Esophagus muscularis mucosa (tissue), 4 donors: Measurements from ENCODE around the gene LRFN2. TPM values are rescaled to one million over a fixed set of nuclear protein-coding genes. Genes with fewer than 3 reads are reported as not detected.

Experiments used
- DNase-seq: peaks from one replicate; pipeline ENCODE4 v3.0.0-alpha.2; 2017; ENCODE audit errors: extremely low spot score
- H3K27ac ChIP-seq, 4 donors: fragments of 200-600 bp; sonication (generic); replicated peaks in 1 of 4; 1 replicate in 3 of 4; 2 replicates in 1 of 4; pipeline ENCODE4 v1.5.1; 2016 to 2019; ENCODE audit warnings: mild to moderate bottlenecking in 1 of 4
- H3K27me3 ChIP-seq, 4 donors: fragments of 200-600 bp; sonication (generic); one replicate each; pipeline versions ENCODE4 v1.5.1 to v1.6.0; 2016 to 2019
- H3K36me3 ChIP-seq, 4 donors: fragments of 200-600 bp; sonication (generic); one replicate each; pipeline ENCODE4 v1.5.1; 2016 to 2019
- H3K4me1 ChIP-seq, 4 donors: fragments of 200-600 bp; sonication (generic); one replicate each; pipeline ENCODE4 v1.5.1; 2016 to 2019
- H3K4me3 ChIP-seq, 4 donors: fragments of 200-600 bp; sonication (generic); 1 replicate in 2 of 4; 2 replicates in 2 of 4; pipeline ENCODE4 v1.5.1; 2016 to 2019; ENCODE audit warnings: mild to moderate bottlenecking in 4 of 4, moderate library complexity in 1 of 4
- H3K9me3 ChIP-seq, 4 donors: fragments of 200-600 bp; sonication (generic); 1 replicate in 3 of 4; 2 replicates in 1 of 4; pipeline ENCODE4 v1.5.1; 2016 to 2019
- EP300 ChIP-seq: sonication (generic); formaldehyde crosslinking; IDR thresholded peaks from one replicate; pipeline ENCODE4 v1.6.1; 2017; ENCODE audit warnings: antibody characterized with exemption
- POLR2A ChIP-seq: fragments of 450-650 bp; IDR thresholded peaks from one replicate; pipeline ENCODE4 v1.6.1; 2017; ENCODE audit warnings: antibody characterized with exemption, moderate library complexity, mild to moderate bottlenecking, low read depth
- POLR2AphosphoS5 ChIP-seq, 2 donors: sonication (generic); formaldehyde crosslinking; IDR thresholded peaks; one replicate each; pipeline ENCODE4 v1.6.1; 2017; ENCODE audit warnings: antibody characterized with exemption in 2 of 2
- WGBS: methylation state at CpG from one replicate; pipeline ENCODE4 v1.1.5; 2018; 5-methylcytosine and 5-hydroxymethylcytosine counted together
- intact Hi-C: fragments of 100-400 bp; cut with DNase I; formaldehyde crosslinking; loops from one replicate; pipeline ENCODE4 v1.15.1; 2023
- total RNA-seq, 4 donors: library from RNA; depleted of rRNA; stranded (reverse); fragments of >200 nt; gene quantifications; one replicate each; pipeline versions ENCODE4 v1.1.0 to v1.2.1, GENCODE V29; 2016
- TF ChIP-seq, protein P1 (sequence below), 3 experiments: fragments of 200-600 bp in 2 of 3; fragments of 450-650 bp in 1 of 3; sonication (generic) in 2 of 3; IDR thresholded peaks; one replicate each; pipeline ENCODE4 v1.5.1; 2017 to 2019; ENCODE audit warnings: antibody characterized with exemption in 3 of 3, mild to moderate bottlenecking in 2 of 3, moderate library complexity in 1 of 3

The LRFN2 gene
- total RNA-seq, 4 donors from 2014 or later: 0.11 TPM; not detected in 3

DNA sequence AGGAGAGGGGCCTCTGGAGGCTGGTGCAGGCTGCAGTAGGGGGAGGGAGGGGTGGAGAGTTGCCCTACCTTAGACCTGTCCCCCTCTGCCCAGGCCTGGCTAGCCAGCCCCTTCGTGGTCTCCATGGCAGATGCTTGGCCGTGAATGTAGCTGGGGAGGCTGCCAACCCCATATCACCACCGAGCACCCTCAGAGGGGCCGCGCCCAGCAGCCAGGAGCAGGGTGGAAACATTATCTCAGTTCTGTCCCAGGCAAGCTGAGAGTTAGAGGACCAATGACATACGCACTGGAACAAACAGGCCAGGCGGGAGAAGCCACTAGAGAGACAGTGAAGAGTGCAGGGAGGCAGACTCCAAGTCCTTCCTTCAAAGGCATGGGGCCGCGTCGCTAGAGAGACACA, 66.5 kb downstream of the LRFN2 start:
- no peak for DNase-seq
- no peaks in the 10 kb centered on the region for H3K9me3 ChIP-seq

DNA sequence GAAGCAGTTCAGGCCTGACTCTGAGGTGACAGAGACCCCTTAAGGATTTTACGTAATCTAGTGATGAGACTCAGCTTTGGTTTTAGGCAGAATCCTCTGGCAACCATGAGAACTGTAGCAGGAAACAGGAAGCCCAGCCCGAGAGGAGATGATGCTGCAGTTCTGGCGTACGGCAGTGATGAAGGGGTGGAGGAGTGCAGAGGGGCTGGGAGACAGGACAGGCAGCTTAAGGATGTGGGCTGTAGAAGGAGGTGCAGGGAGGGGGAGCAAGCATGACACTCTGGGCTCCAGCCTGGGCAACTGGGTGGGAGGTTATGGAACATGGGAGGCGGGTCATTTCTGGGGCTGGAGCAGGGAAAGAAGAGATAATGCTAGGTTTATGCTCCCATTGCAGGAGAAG, 67.1 kb downstream of the LRFN2 start:
- TF ChIP-seq, protein P1, sequence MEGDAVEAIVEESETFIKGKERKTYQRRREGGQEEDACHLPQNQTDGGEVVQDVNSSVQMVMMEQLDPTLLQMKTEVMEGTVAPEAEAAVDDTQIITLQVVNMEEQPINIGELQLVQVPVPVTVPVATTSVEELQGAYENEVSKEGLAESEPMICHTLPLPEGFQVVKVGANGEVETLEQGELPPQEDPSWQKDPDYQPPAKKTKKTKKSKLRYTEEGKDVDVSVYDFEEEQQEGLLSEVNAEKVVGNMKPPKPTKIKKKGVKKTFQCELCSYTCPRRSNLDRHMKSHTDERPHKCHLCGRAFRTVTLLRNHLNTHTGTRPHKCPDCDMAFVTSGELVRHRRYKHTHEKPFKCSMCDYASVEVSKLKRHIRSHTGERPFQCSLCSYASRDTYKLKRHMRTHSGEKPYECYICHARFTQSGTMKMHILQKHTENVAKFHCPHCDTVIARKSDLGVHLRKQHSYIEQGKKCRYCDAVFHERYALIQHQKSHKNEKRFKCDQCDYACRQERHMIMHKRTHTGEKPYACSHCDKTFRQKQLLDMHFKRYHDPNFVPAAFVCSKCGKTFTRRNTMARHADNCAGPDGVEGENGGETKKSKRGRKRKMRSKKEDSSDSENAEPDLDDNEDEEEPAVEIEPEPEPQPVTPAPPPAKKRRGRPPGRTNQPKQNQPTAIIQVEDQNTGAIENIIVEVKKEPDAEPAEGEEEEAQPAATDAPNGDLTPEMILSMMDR (IDR thresholded peaks at IDR 0.05): no peak
- no peak for TF ChIP-seq EP300
- TF ChIP-seq POLR2A: no peak
- no peak for TF ChIP-seq POLR2AphosphoS5 (IDR thresholded peaks at IDR 0.05)
- H3K4me3 ChIP-seq: no peak overlapping the region
- WGBS: 64% methylated on average over 5 of the region's 5 CpGs

More for the DNA sequence above, 66.5 kb downstream of the LRFN2 start:
- Histone ChIP-seq H3K36me3 (no peaks in the 10 kb centered on the region), H3K27me3 (no peaks in the 10 kb centered on the region), H3K4me1 (no peaks in the 10 kb centered on the region), H3K4me3 (no peak overlapping the region), H3K27ac (no peak overlapping the region)
- WGBS: 71% methylated on average over 7 of the region's 10 CpGs
- no peak for TF ChIP-seq EP300
- TF ChIP-seq, protein P1 (IDR thresholded peaks at IDR 0.05): no peak
- no peak for TF ChIP-seq POLR2AphosphoS5 (IDR thresholded peaks at IDR 0.05)
- no peak for TF ChIP-seq POLR2A
- intact Hi-C loops: no loop called here

DNA sequence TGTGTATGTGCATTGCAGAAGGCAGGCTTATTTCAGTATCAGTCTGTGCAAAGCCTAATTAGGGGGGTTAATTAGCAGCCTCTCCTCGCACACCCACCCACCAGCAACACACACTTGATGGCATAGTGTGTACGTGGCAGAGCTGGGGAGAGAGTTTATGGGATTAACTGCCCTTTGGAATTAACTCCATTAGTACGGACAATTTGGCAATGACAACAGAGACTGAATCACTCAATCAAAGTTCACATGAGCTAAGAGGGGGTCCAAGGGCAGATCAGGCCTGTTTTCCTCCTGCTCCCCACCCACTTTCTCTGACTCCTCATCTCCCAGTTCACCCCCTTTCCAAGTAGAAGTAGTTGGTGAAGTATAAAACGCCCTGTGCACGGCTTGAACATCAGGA, 69.5 kb downstream of the LRFN2 start:
- H3K36me3 ChIP-seq: no peaks in the 10 kb centered on the region

More for the DNA sequence above, 67.1 kb downstream of the LRFN2 start:
- intact Hi-C loops: no loop called here
- no peaks in the 10 kb centered on the region for H3K36me3 ChIP-seq
- no peak for DNase-seq
- H3K9me3 ChIP-seq: no peaks in the 10 kb centered on the region
- H3K4me1 ChIP-seq: peaks cover 0 to 5% (median 3%) of the 10 kb centered on the region in 4 donors
- H3K27ac ChIP-seq: no peak overlapping the region
- H3K27me3 ChIP-seq: no peaks in the 10 kb centered on the region

DNA sequence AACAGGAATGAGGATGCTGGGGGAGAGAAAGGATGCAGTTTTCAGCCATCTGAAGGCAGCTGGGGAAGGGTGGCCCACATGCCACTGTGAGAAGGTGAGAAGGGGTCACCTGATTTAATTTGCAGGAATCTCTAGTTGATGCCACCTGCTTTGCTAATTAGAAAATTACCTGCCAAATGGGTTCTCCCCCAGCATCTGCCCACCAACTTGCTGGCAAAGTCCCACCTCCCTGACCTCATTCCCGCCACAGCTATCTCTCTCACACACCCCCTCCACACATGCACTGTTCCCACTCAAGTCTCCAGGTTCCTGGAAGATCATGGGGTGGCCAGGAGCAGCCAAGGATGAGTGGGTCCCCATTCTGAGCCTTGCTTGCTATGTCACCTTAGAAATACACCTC, 70.7 kb downstream of the LRFN2 start:
- H3K4me1 ChIP-seq: peaks cover 3 to 23% (median 10%) of the 10 kb centered on the region in 4 donors
- no peak for DNase-seq
- WGBS: 100% methylated on average over 1 of the region's 1 CpG
- no peaks in the 10 kb centered on the region for H3K36me3 ChIP-seq
- TF ChIP-seq POLR2AphosphoS5 (IDR thresholded peaks at IDR 0.05) (no peak), EP300 (no peak), POLR2A (no peak)
- TF ChIP-seq, protein P1 (IDR thresholded peaks at IDR 0.05): no peak
- H3K9me3 ChIP-seq: no peaks in the 10 kb centered on the region
- H3K27me3 ChIP-seq: no peaks in the 10 kb centered on the region
- no peak overlapping the region for H3K4me3 ChIP-seq
- H3K27ac ChIP-seq: no peak overlapping the region
- intact Hi-C loops: no loop called here

More for the DNA sequence above, 69.5 kb downstream of the LRFN2 start:
- H3K4me3 ChIP-seq: no peak overlapping the region
- H3K27me3 ChIP-seq: no peaks in the 10 kb centered on the region
- no peak for DNase-seq
- H3K27ac ChIP-seq: no peak overlapping the region
- 85% methylated on average over 5 of the region's 5 CpGs for WGBS
- no peak for TF ChIP-seq POLR2A
- intact Hi-C loops: no loop called here
- no peaks in the 10 kb centered on the region for H3K9me3 ChIP-seq
- peaks cover 3 to 16% (median 10%) of the 10 kb centered on the region in 4 donors for H3K4me1 ChIP-seq

DNA sequence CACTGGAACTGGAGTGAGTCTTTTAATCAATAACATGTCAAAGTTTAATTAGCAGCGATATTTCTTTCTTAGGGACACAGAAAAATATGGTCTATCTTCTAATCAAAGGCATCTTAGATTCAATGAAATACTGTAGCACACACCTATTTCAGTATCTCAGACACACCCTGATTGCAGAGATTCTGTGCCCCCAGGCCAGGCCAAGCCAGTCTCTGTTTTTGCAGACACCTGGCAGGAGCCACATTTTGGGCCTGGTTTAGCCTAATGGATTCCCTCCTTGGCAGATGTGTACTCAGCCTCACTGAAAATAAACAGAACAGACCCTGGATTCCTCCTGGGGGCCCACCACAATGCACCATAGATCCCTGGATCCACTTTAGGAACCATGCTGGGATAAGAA, 74.8 kb downstream of the LRFN2 start:
- 95% methylated on average over 1 of the region's 1 CpG for WGBS
- no peak for TF ChIP-seq POLR2A
- no peak for TF ChIP-seq POLR2AphosphoS5 (IDR thresholded peaks at IDR 0.05)
- TF ChIP-seq, protein P1 (IDR thresholded peaks at IDR 0.05): no peak
- TF ChIP-seq EP300: no peak

More for the DNA sequence above, 74.8 kb downstream of the LRFN2 start:
- intact Hi-C loops: no loop called here
- Histone ChIP-seq H3K27me3 (no peaks in the 10 kb centered on the region), H3K27ac (no peak overlapping the region), H3K36me3 (no peaks in the 10 kb centered on the region), H3K4me3 (no peak overlapping the region), H3K9me3 (no peaks in the 10 kb centered on the region), H3K4me1 (peaks cover 3 to 23% (median 10%) of the 10 kb centered on the region in 4 donors)
- DNase-seq: no peak
